HG02571 (cell line): ENCODE results near the gene RCAN2.

ENCODE experiments used
- ATAC-seq: cut with Tn5 transposase; IDR thresholded peaks from one replicate; pipeline ENCODE4 v1.9.1; 2021; ENCODE audit warnings: mild to moderate bottlenecking, moderate library complexity; ENCODE audit not compliant: unreplicated experiment

RCAN2 gene

DNA sequence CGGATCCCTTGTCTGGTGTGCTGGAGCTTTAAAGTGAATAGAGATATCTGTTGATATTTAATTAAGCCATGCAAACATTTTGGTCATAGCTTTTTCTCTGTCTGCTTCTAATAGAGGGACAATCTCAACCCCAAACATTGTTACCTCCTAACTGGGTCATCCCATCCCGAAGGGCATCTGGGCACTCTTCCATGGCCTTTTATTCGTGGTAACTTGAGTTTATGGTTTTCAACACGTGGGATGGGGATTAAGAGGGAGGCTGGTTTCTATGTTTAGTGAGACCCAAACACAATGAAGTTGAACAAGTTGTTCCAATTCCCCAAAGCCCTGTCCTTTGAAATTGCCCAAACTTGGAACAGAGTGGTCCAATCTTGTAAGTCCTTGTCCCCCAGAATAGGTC is 319.1 kb downstream of the RCAN2 start:
- ATAC-seq, result no peak
